SW480 (cell line): Measurements from ENCODE around the gene FHL3.
"Not testable (repeated sequence)": the region's sequence is repeated elsewhere in the genome, so short reads cannot be mapped to it uniquely, and the experiment has no call there.

Experiments
- DNase-seq: peaks from one replicate; pipeline ENCODE4 v3.0.0-alpha.2; 2016; ENCODE audit warnings: low spot score

The FHL3 gene

GRCh38 chr1:38034871-38035270, 29.6 kb upstream of the FHL3 start:
- DNase-seq = no peak

GRCh38 chr1:38032992-38033391, 27.7 kb upstream of the FHL3 start:
- not testable (repeated sequence) for DNase-seq

GRCh38 chr1:38031513-38031866, 26.2 kb upstream of the FHL3 start:
- no peak for DNase-seq

GRCh38 chr1:38030596-38031512, 25.5 kb upstream of the FHL3 start:
- no peak for DNase-seq

- peak; percentile 35 for DNase-seq
These were observed 24.6 kb upstream of the FHL3 start for GRCh38 chr1:38029685-38030511.

GRCh38 chr1:38029081-38029681, 23.9 kb upstream of the FHL3 start:
- DNase-seq = no peak

GRCh38 chr1:38028671-38029070, 23.4 kb upstream of the FHL3 start:
- DNase-seq = no peak

- DNase-seq = no peak
These were observed 22.8 kb upstream of the FHL3 start for GRCh38 chr1:38028105-38028591.

GRCh38 chr1:38027201-38028104, 22.1 kb upstream of the FHL3 start:
- DNase-seq = no peak

GRCh38 chr1:38026592-38027200, 21.4 kb upstream of the FHL3 start:
- no peak for DNase-seq

- no peak for DNase-seq
These were observed 20.4 kb upstream of the FHL3 start for GRCh38 chr1:38025664-38026063.

GRCh38 chr1:38025233-38025632, 19.9 kb upstream of the FHL3 start:
- DNase-seq = no peak

GRCh38 chr1:38022810-38023209, 17.5 kb upstream of the FHL3 start:
- no peak for DNase-seq

- DNase-seq = no peak
These were observed 16.7 kb upstream of the FHL3 start for GRCh38 chr1:38021969-38022368.

GRCh38 chr1:38020396-38020795, 15.1 kb upstream of the FHL3 start:
- DNase-seq = no peak

- no peak for DNase-seq
These were observed 13.6 kb upstream of the FHL3 start for GRCh38 chr1:38018864-38019343.

GRCh38 chr1:38015978-38016725, 10.8 kb upstream of the FHL3 start:
- DNase-seq = no peak

- DNase-seq = no peak
These were observed 9.6 kb upstream of the FHL3 start for GRCh38 chr1:38014724-38015424.

GRCh38 chr1:38014171-38014570, 8.9 kb upstream of the FHL3 start:
- DNase-seq = no peak

- no peak for DNase-seq
These were observed 7.9 kb upstream of the FHL3 start for GRCh38 chr1:38013227-38013622.
